Measurements from ENCODE around the gene ERO1A.

Gene ERO1A

DNA sequence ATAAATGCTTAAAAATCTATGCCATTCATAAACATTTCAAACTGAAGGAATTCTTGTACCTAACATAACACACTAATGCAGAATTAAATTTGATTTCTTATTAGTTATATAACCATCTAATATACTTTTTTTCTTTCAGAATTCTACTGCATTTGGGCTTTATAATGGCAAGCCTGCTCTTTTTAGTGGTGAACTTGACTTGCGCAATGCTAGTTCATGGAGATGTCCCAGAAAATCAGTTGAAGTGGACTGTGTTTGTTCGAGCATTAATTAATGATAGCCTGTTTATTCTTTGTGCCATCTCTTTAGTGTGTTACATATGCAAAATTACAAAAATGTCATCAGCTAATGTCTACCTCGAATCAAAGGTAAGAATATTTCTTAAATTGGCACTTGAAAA is 95.4 kb downstream of the ERO1A start:
- DNase-seq: no peak

DNA sequence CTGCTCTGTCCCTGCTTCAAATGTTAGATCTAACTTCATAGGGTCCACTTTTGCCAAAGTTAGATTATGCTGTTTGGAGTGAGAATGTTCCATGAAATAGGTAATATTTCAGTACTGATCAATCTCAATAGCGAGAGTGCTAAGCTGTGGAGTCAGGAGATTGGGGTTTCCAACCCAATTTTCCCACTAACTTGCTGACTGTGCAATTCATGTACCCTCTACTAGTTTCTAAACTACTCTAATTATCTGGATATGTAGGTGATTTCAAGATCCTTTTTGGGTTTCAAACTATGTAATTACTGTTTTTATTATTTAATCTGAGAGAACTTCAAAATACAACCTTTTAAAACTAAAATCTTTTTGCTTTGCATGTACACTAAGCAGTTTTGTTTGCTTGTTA is 96.8 kb downstream of the ERO1A start:
- DNase-seq: no peak

DNA sequence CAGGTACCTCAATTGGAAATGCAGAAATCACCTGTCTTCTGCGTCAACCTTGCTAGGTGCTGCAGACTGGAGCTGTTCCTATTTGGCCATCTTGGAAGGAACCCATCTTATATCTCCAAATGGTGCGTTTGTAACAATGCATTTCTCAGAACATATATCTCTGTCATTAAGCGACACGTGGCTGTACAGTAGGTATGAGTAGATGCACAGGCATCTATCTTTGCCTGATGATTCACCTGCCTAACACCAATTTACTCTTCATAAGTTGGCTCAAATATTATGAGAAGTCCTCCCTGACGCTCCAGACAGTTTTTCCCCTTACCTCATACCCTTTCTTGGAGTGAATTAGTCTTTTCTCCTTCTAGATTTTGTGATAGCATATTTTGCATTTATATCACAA is 98.5 kb downstream of the ERO1A start:
- DNase-seq: no peak

DNA sequence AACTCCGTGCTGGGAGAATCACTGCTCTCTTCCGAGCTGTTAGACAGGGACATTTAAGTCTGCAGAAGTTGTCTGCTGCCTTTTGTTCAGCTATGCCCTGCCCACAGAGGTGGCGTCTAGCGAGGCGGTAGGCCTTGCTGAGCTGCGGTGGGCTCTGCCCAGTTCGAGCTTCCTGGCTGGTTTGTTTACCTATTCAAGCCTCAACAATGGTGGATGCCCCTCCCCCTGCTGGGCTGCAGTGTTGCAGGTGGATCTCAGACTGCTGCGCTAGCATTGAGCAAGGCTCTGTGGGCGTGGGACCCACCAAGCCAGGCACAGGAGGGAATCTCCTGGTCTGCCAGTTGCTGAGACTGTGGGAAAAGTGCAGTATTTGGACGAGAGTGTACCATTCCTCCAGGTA is 99.0 kb downstream of the ERO1A start:
- DNase-seq: no peak

DNA sequence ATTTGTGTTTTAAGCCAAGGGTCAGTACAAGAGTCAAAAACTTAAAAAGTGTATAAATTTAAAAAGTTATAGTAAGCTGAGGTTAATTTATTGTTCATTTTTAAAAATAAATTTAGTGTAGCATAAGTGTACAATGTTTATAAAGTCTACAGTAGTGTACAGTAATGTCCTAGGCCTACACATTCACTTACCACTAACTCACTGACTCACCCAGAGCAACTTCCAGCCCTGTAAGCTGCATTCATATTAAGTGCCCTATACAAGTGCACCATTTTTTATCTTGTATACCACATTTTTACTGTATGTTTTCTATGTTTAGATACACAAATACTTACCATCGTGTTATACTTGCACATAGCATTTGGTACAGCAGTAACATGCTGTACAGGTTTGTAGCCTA is 105.0 kb downstream of the ERO1A start:
- no peak for DNase-seq
